GM19099 (cell line): ENCODE data around the gene PRKCA.

Experiments
- POLR2A ChIP-seq: IDR thresholded peaks from 3 replicates; pipeline ENCODE4 v1.6.1; 2011; ENCODE audit warnings: low read depth; ENCODE audit not compliant: insufficient read length; ENCODE audit errors: extremely low read depth

The PRKCA gene

GRCh38 chr17:66737524-66737923, 435.1 kb downstream of the PRKCA start:
- TF ChIP-seq POLR2A = no peak

- no peak for TF ChIP-seq POLR2A
Measured at GRCh38 chr17:66738301-66738700, 435.9 kb downstream of the PRKCA start.

GRCh38 chr17:66739553-66739952, 437.1 kb downstream of the PRKCA start:
- TF ChIP-seq POLR2A = no peak

- TF ChIP-seq POLR2A = no peak
Measured at GRCh38 chr17:66740226-66740625, 437.8 kb downstream of the PRKCA start.

GRCh38 chr17:66743511-66743910, 441.1 kb downstream of the PRKCA start:
- no peak for TF ChIP-seq POLR2A

GRCh38 chr17:66746736-66747135, 444.3 kb downstream of the PRKCA start:
- no peak for TF ChIP-seq POLR2A

- no peak for TF ChIP-seq POLR2A
Measured at GRCh38 chr17:66747578-66748275, 445.3 kb downstream of the PRKCA start.

- TF ChIP-seq POLR2A = no peak
Measured at GRCh38 chr17:66748578-66748977, 446.2 kb downstream of the PRKCA start.

GRCh38 chr17:66749217-66749832, 446.9 kb downstream of the PRKCA start:
- no peak for TF ChIP-seq POLR2A

GRCh38 chr17:66750116-66750515, 447.7 kb downstream of the PRKCA start:
- no peak for TF ChIP-seq POLR2A

- TF ChIP-seq POLR2A = no peak
Measured at GRCh38 chr17:66750781-66751543, 448.5 kb downstream of the PRKCA start.

GRCh38 chr17:66751771-66752170, 449.4 kb downstream of the PRKCA start:
- TF ChIP-seq POLR2A = no peak

- no peak for TF ChIP-seq POLR2A
Measured at GRCh38 chr17:66752411-66752810, 450.0 kb downstream of the PRKCA start.

- TF ChIP-seq POLR2A = no peak
Measured at GRCh38 chr17:66753126-66753920, 450.9 kb downstream of the PRKCA start.

GRCh38 chr17:66755101-66755943, 452.9 kb downstream of the PRKCA start:
- TF ChIP-seq POLR2A = no peak

- TF ChIP-seq POLR2A = no peak
Measured at GRCh38 chr17:66755944-66756290, 453.5 kb downstream of the PRKCA start.
